ENCODE results near the gene SEMA3B.

Gene SEMA3B

GRCh38 chr3:50288387-50289007 lies 19.6 kb downstream of the SEMA3B start:
- Histone ChIP-seq H3K36me3 (ENCODE audit: low read depth) (peaks cover 37% of the 10 kb centered on the region), H3K4me3 (ENCODE audit: severe bottlenecking) (no peak overlapping the region), H3K4me1 (ENCODE audit: insufficient read depth, poor library complexity, severe bottlenecking) (no peaks in the 10 kb centered on the region), H3K9me3 (ENCODE audit: severe bottlenecking) (no peaks in the 10 kb centered on the region), H3K27ac (ENCODE audit: poor library complexity, severe bottlenecking) (no peak overlapping the region), H3K27me3 (ENCODE audit: insufficient read depth, poor library complexity, severe bottlenecking) (no peaks in the 10 kb centered on the region)
- no peak for ATAC-seq (ENCODE audit: low read depth)
- DNase-seq (ENCODE audit: low spot score) = no peak
- no peak for TF ChIP-seq CTCF (IDR thresholded peaks at IDR 0.05; ENCODE audit: poor library complexity, severe bottlenecking)

GRCh38 chr3:50289130-50289529 lies 20.2 kb downstream of the SEMA3B start:
- Histone ChIP-seq H3K9me3 (ENCODE audit: severe bottlenecking) (no peaks in the 10 kb centered on the region), H3K4me1 (ENCODE audit: insufficient read depth, poor library complexity, severe bottlenecking) (no peaks in the 10 kb centered on the region), H3K27ac (ENCODE audit: poor library complexity, severe bottlenecking) (no peak overlapping the region), H3K36me3 (ENCODE audit: low read depth) (peaks cover 37% of the 10 kb centered on the region), H3K4me3 (ENCODE audit: severe bottlenecking) (no peak overlapping the region), H3K27me3 (ENCODE audit: insufficient read depth, poor library complexity, severe bottlenecking) (no peaks in the 10 kb centered on the region)
- no peak for TF ChIP-seq CTCF (IDR thresholded peaks at IDR 0.05; ENCODE audit: poor library complexity, severe bottlenecking)
- DNase-seq (ENCODE audit: low spot score) (no peak), ATAC-seq (ENCODE audit: low read depth) (no peak)

GRCh38 chr3:50290161-50290641 lies 21.3 kb downstream of the SEMA3B start:
- no peak overlapping the region for H3K27ac ChIP-seq (ENCODE audit: poor library complexity, severe bottlenecking)
- no peaks in the 10 kb centered on the region for H3K4me1 ChIP-seq (ENCODE audit: insufficient read depth, poor library complexity, severe bottlenecking)
- no peak overlapping the region for H3K4me3 ChIP-seq (ENCODE audit: severe bottlenecking)
- ATAC-seq (ENCODE audit: low read depth) (no peak), DNase-seq (ENCODE audit: low spot score) (peak; percentile 61)
- H3K36me3 ChIP-seq (ENCODE audit: low read depth) = peaks cover 37% of the 10 kb centered on the region
- H3K9me3 ChIP-seq (ENCODE audit: severe bottlenecking) = no peaks in the 10 kb centered on the region
- no peak for TF ChIP-seq CTCF (IDR thresholded peaks at IDR 0.05; ENCODE audit: poor library complexity, severe bottlenecking)
- no peaks in the 10 kb centered on the region for H3K27me3 ChIP-seq (ENCODE audit: insufficient read depth, poor library complexity, severe bottlenecking)

GRCh38 chr3:50292159-50293078 lies 23.5 kb downstream of the SEMA3B start, which contains the start of gene IFRD2:
TSS of gene IFRD2 (minus strand) at chr3:50292429. CDS start at chr3:50292274, 155 bp downstream.
- TF ChIP-seq CTCF (IDR thresholded peaks at IDR 0.05; ENCODE audit: poor library complexity, severe bottlenecking) = peak; percentile 11
- H3K9me3 ChIP-seq (ENCODE audit: severe bottlenecking) = no peaks in the 10 kb centered on the region
- peak; percentile 96 for ATAC-seq (ENCODE audit: low read depth)
- peaks cover 33% of the 10 kb centered on the region for H3K36me3 ChIP-seq (ENCODE audit: low read depth)
- peak within 1 kb of the TSS; percentile 49 for H3K4me3 ChIP-seq (ENCODE audit: severe bottlenecking)
- H3K27me3 ChIP-seq (ENCODE audit: insufficient read depth, poor library complexity, severe bottlenecking) = no peaks in the 10 kb centered on the region
- peak; percentile 97 for DNase-seq (ENCODE audit: low spot score)
- no peaks in the 10 kb centered on the region for H3K4me1 ChIP-seq (ENCODE audit: insufficient read depth, poor library complexity, severe bottlenecking)
- peak within 1 kb of the TSS; percentile 70 for H3K27ac ChIP-seq (ENCODE audit: poor library complexity, severe bottlenecking)

Measured in RWPE2 (cell line).